Measurements from ENCODE around the gene CPNE9.

Gene CPNE9

DNA sequence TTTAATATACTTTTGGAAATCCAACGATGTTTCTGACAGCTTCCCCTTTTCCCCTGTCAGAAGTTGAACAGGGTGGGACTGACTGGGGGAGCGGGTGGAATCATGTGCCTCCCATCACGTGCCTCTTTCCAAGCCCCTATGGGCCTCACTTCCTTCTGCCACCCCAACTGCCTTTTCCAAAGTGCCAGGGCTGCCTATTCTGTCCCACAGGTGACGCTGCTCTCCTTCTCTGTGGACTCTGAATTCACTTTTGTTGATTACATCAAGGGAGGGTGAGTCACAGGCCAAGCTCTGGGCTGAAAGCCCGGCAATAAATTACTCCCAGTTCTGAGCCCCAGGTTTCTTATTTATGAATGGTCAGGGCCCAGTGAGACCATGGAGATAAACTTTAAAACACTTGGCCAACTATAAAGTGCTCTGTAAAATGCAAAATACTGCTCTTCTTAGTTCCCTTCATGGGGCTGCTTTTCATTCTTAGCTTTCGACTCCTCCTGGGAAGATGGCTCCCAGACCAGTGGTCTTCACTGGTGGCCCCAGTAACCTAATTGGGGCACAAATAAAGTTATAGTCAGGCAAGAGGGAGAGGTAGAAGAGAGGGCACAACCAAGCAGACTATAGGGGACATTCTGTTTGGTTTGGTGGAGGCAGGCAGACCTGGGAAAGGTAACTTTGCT lies 12.3 kb downstream of the CPNE9 start:
- TF ChIP-seq POLR2AphosphoS5 (IDR thresholded peaks at IDR 0.05; ENCODE audit: low read depth) (peak; percentile 58), SPI1 (IDR thresholded peaks at IDR 0.05; ENCODE audit: borderline replicate concordance, low read depth) (peak; percentile 81), GABPA (IDR thresholded peaks at IDR 0.05; ENCODE audit: low read depth) (no peak)
- TF ChIP-seq, protein P1, sequence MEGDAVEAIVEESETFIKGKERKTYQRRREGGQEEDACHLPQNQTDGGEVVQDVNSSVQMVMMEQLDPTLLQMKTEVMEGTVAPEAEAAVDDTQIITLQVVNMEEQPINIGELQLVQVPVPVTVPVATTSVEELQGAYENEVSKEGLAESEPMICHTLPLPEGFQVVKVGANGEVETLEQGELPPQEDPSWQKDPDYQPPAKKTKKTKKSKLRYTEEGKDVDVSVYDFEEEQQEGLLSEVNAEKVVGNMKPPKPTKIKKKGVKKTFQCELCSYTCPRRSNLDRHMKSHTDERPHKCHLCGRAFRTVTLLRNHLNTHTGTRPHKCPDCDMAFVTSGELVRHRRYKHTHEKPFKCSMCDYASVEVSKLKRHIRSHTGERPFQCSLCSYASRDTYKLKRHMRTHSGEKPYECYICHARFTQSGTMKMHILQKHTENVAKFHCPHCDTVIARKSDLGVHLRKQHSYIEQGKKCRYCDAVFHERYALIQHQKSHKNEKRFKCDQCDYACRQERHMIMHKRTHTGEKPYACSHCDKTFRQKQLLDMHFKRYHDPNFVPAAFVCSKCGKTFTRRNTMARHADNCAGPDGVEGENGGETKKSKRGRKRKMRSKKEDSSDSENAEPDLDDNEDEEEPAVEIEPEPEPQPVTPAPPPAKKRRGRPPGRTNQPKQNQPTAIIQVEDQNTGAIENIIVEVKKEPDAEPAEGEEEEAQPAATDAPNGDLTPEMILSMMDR (IDR thresholded peaks at IDR 0.05; ENCODE audit: insufficient read depth, low read length): peak; percentile 98
- TF ChIP-seq, protein P2, sequence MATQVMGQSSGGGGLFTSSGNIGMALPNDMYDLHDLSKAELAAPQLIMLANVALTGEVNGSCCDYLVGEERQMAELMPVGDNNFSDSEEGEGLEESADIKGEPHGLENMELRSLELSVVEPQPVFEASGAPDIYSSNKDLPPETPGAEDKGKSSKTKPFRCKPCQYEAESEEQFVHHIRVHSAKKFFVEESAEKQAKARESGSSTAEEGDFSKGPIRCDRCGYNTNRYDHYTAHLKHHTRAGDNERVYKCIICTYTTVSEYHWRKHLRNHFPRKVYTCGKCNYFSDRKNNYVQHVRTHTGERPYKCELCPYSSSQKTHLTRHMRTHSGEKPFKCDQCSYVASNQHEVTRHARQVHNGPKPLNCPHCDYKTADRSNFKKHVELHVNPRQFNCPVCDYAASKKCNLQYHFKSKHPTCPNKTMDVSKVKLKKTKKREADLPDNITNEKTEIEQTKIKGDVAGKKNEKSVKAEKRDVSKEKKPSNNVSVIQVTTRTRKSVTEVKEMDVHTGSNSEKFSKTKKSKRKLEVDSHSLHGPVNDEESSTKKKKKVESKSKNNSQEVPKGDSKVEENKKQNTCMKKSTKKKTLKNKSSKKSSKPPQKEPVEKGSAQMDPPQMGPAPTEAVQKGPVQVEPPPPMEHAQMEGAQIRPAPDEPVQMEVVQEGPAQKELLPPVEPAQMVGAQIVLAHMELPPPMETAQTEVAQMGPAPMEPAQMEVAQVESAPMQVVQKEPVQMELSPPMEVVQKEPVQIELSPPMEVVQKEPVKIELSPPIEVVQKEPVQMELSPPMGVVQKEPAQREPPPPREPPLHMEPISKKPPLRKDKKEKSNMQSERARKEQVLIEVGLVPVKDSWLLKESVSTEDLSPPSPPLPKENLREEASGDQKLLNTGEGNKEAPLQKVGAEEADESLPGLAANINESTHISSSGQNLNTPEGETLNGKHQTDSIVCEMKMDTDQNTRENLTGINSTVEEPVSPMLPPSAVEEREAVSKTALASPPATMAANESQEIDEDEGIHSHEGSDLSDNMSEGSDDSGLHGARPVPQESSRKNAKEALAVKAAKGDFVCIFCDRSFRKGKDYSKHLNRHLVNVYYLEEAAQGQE (IDR thresholded peaks at IDR 0.05; ENCODE audit: insufficient replicate concordance, low read depth): no peak
- peak; percentile 80 to 95 for DNase-seq (ENCODE audit: low read depth in 1 of 2, low spot score in 1 of 2)
- peak overlapping the region; percentile 68 for H3K27ac ChIP-seq (replicated peaks)

DNA sequence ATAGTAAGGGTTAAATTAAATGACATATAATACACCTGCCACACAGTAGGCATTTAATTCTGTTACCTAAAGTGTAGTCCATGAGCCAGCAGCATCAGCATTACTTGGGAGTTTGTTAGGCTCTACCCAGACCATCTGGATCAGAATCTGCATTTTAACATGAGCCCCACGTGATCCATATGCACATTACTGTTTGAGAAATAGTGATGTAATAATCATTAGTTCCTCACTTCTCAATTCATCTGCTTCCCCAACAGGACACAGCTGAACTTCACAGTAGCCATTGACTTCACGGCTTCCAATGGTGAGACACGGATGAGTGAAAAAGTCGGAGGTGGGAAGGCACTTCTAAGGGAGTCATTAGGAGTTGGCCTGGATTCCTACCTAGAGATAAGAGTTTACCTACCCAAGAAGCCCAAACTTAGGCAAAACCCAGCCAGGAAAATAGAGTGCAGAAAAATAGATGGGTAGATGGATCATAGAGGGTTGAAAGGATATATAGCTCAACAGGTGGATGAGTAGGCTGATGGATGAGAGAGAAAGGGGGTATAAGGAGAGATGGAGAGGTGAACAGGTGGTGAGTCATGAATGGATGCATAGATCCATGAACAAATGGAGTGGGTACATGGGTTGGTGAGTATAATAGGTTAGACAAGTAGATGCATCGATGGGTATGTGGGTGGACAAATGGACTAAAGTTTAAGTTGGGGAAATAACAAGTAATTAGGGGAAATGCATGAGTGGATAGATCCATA lies 13.3 kb downstream of the CPNE9 start:
- H3K27me3 ChIP-seq (ENCODE audit: insufficient read depth, poor library complexity, severe bottlenecking): no peaks in the 10 kb centered on the region
- peak overlapping the region; percentile 68 for H3K27ac ChIP-seq (replicated peaks)
- TF ChIP-seq GABPA (IDR thresholded peaks at IDR 0.05; ENCODE audit: low read depth) (no peak), POLR2AphosphoS5 (IDR thresholded peaks at IDR 0.05; ENCODE audit: low read depth) (no peak), SPI1 (IDR thresholded peaks at IDR 0.05; ENCODE audit: borderline replicate concordance, low read depth) (no peak)
- TF ChIP-seq, protein P2 (IDR thresholded peaks at IDR 0.05; ENCODE audit: insufficient replicate concordance, low read depth): no peak
- TF ChIP-seq, protein P1 (IDR thresholded peaks at IDR 0.05; ENCODE audit: insufficient read depth, low read length): no peak
- DNase-seq (ENCODE audit: low read depth in 1 of 2, low spot score in 1 of 2): no peak
- H3K4me3 ChIP-seq (replicated peaks; ENCODE audit: insufficient read depth, low read length): no peak overlapping the region

More for the DNA sequence above, 12.3 kb downstream of the CPNE9 start:
- Histone ChIP-seq H3K4me3 (replicated peaks; ENCODE audit: insufficient read depth, low read length) (no peak overlapping the region), H3K27me3 (ENCODE audit: insufficient read depth, poor library complexity, severe bottlenecking) (no peaks in the 10 kb centered on the region)

DNA sequence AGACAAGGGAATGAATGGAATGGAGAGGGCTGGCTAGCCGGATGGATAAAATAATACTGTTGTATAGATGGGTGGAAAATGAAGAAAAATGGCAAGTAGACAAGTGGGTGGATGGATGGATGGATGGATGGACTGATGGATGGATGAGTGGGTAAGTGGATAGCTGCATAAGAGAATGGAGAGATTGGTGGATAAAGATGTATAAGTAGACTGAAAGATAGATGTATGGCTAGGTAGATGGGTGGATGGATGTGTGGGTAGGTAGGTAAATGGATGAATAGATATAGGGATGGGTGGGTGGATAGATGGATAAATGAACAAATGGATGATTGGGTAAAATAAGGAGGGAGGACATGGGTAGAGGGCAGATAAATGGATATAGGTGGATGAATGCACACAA lies 13.9 kb downstream of the CPNE9 start:
- TF ChIP-seq, protein P1 (IDR thresholded peaks at IDR 0.05; ENCODE audit: insufficient read depth, low read length): no peak
- TF ChIP-seq, protein P2 (IDR thresholded peaks at IDR 0.05; ENCODE audit: insufficient replicate concordance, low read depth): no peak
- no peak for TF ChIP-seq GABPA (IDR thresholded peaks at IDR 0.05; ENCODE audit: low read depth)
- no peak for TF ChIP-seq SPI1 (IDR thresholded peaks at IDR 0.05; ENCODE audit: borderline replicate concordance, low read depth)
- no peak for TF ChIP-seq POLR2AphosphoS5 (IDR thresholded peaks at IDR 0.05; ENCODE audit: low read depth)
- Histone ChIP-seq H3K27ac (replicated peaks) (no peak overlapping the region), H3K4me3 (replicated peaks; ENCODE audit: insufficient read depth, low read length) (no peak overlapping the region), H3K27me3 (ENCODE audit: insufficient read depth, poor library complexity, severe bottlenecking) (no peaks in the 10 kb centered on the region)
- DNase-seq (ENCODE audit: low read depth in 1 of 2, low spot score in 1 of 2): no peak
